Measurements from ENCODE around the gene CYBRD1.

- TF ChIP-seq, protein P1, sequence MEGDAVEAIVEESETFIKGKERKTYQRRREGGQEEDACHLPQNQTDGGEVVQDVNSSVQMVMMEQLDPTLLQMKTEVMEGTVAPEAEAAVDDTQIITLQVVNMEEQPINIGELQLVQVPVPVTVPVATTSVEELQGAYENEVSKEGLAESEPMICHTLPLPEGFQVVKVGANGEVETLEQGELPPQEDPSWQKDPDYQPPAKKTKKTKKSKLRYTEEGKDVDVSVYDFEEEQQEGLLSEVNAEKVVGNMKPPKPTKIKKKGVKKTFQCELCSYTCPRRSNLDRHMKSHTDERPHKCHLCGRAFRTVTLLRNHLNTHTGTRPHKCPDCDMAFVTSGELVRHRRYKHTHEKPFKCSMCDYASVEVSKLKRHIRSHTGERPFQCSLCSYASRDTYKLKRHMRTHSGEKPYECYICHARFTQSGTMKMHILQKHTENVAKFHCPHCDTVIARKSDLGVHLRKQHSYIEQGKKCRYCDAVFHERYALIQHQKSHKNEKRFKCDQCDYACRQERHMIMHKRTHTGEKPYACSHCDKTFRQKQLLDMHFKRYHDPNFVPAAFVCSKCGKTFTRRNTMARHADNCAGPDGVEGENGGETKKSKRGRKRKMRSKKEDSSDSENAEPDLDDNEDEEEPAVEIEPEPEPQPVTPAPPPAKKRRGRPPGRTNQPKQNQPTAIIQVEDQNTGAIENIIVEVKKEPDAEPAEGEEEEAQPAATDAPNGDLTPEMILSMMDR (conservative IDR thresholded peaks at IDR 0.05 in 1 of 2, IDR thresholded peaks at IDR 0.05 in 1 of 2; ENCODE audit: low read depth in 1 of 2, low read length in 2 of 2): no peak
- TF ChIP-seq EZH2 (IDR thresholded peaks at IDR 0.05; ENCODE audit: low read length, missing control alignments): no peak
These were observed 7.2 kb upstream of the CYBRD1 start for GRCh38 chr2:171514908-171515582.
